Prostate gland (tissue), 2 donors: ENCODE data around the gene AKT1S1.

Experiments
- POLR2A ChIP-seq: fragments of 450-650 bp; IDR thresholded peaks from one replicate; pipeline ENCODE4 v1.6.1; 2016; ENCODE audit warnings: antibody characterized with exemption, mild to moderate bottlenecking
- TF ChIP-seq, protein P1 (sequence below), 4 experiments: fragments of 200-600 bp in 2 of 4; fragments of 450-650 bp in 2 of 4; sonication (generic) in 2 of 4; IDR thresholded peaks; 1 replicate in 3 of 4; 2 replicates in 1 of 4; pipeline ENCODE4 v1.5.1; 2016 to 2019; ENCODE audit warnings: antibody characterized with exemption in 4 of 4, mild to moderate bottlenecking in 2 of 4, moderate library complexity in 2 of 4

GRCh38 chr19:49873129-49873521 lies 4.0 kb downstream of the AKT1S1 start:
- TF ChIP-seq POLR2A, result no peak
- TF ChIP-seq, protein P1, sequence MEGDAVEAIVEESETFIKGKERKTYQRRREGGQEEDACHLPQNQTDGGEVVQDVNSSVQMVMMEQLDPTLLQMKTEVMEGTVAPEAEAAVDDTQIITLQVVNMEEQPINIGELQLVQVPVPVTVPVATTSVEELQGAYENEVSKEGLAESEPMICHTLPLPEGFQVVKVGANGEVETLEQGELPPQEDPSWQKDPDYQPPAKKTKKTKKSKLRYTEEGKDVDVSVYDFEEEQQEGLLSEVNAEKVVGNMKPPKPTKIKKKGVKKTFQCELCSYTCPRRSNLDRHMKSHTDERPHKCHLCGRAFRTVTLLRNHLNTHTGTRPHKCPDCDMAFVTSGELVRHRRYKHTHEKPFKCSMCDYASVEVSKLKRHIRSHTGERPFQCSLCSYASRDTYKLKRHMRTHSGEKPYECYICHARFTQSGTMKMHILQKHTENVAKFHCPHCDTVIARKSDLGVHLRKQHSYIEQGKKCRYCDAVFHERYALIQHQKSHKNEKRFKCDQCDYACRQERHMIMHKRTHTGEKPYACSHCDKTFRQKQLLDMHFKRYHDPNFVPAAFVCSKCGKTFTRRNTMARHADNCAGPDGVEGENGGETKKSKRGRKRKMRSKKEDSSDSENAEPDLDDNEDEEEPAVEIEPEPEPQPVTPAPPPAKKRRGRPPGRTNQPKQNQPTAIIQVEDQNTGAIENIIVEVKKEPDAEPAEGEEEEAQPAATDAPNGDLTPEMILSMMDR (IDR thresholded peaks at IDR 0.05), result no peak
